H9 (cell line): Measurements from ENCODE around the gene WBP2. TPM values are rescaled to one million over a fixed set of nuclear protein-coding genes. Genes with fewer than 3 reads are reported as not detected.

ENCODE experiments used
- DNase-seq: peaks from one replicate; pipeline ENCODE4 v3.0.0-alpha.2; 2017
- H2AFZ ChIP-seq: one replicate; pipeline ENCODE4 v1.6.1; 2013; ENCODE audit warnings: mild to moderate bottlenecking, low read length, control low read depth, moderate library complexity
- H2AK5ac ChIP-seq: 2 replicates; pipeline ENCODE4 v1.6.1; 2013; ENCODE audit warnings: low read length, control low read depth, mixed read lengths; ENCODE audit not compliant: insufficient read length
- H2BK120ac ChIP-seq: one replicate; pipeline ENCODE4 v1.6.1; 2013; ENCODE audit warnings: low read depth, mild to moderate bottlenecking, low read length, control low read depth, inconsistent platforms; ENCODE audit not compliant: poor library complexity, severe bottlenecking
- H2BK12ac ChIP-seq: 2 replicates; pipeline ENCODE4 v1.6.1; 2013; ENCODE audit warnings: low read length, control low read depth, mixed read lengths, low read depth; ENCODE audit not compliant: insufficient read length
- H2BK15ac ChIP-seq: 2 replicates; pipeline ENCODE4 v1.6.1; 2013; ENCODE audit warnings: low read depth, low read length, control low read depth
- H2BK20ac ChIP-seq: one replicate; pipeline ENCODE4 v1.6.1; 2013; ENCODE audit warnings: low read depth, mild to moderate bottlenecking, low read length, control low read depth, inconsistent platforms; ENCODE audit not compliant: poor library complexity, severe bottlenecking
- H2BK5ac ChIP-seq: 2 replicates; pipeline ENCODE4 v1.6.1; 2013; ENCODE audit warnings: low read length, control low read depth, mixed read lengths; ENCODE audit not compliant: insufficient read length
- H3K14ac ChIP-seq: 2 replicates; pipeline ENCODE4 v1.6.1; 2013; ENCODE audit warnings: low read length, control low read depth; ENCODE audit not compliant: insufficient read depth
- H3K18ac ChIP-seq: 2 replicates; pipeline ENCODE4 v1.6.1; 2013; ENCODE audit warnings: low read depth, mild to moderate bottlenecking, mixed read lengths, low read length, control low read depth; ENCODE audit not compliant: insufficient read length
- H3K23ac ChIP-seq: 2 replicates; pipeline ENCODE4 v1.6.1; 2013; ENCODE audit warnings: low read length, control low read depth, mixed read lengths, low read depth; ENCODE audit not compliant: insufficient read length
- H3K23me2 ChIP-seq: 2 replicates; pipeline ENCODE4 v1.6.1; 2013; ENCODE audit warnings: low read depth, mild to moderate bottlenecking, mixed read lengths, low read length, control low read depth; ENCODE audit not compliant: insufficient read length, poor library complexity, severe bottlenecking
- H3K27ac ChIP-seq: 2 replicates; pipeline ENCODE4 v1.5.1; 2013; ENCODE audit warnings: low read length, control low read depth, mixed read lengths, low read depth; ENCODE audit not compliant: insufficient read length
- H3K27me3 ChIP-seq: 2 replicates; pipeline ENCODE4 v1.6.1; 2013; ENCODE audit warnings: low read length, control low read depth, inconsistent platforms; ENCODE audit not compliant: insufficient read depth
- H3K4ac ChIP-seq: 2 replicates; pipeline ENCODE4 v1.6.1; 2013; ENCODE audit warnings: low read depth, mild to moderate bottlenecking, control low read depth, inconsistent platforms, low read length, moderate library complexity
- H3K4me1 ChIP-seq: 2 replicates; pipeline ENCODE4 v1.6.1; 2013; ENCODE audit warnings: low read length, control low read depth, inconsistent platforms; ENCODE audit not compliant: insufficient read depth
- H3K4me2 ChIP-seq: 2 replicates; pipeline ENCODE4 v1.6.1; 2013; ENCODE audit warnings: low read length, control low read depth, mixed read lengths; ENCODE audit not compliant: insufficient read length, insufficient read depth
- H3K56ac ChIP-seq: 2 replicates; pipeline ENCODE4 v1.6.1; 2013; ENCODE audit warnings: low read depth, mild to moderate bottlenecking, mixed read lengths, low read length, control low read depth; ENCODE audit not compliant: insufficient read length
- H3K79me1 ChIP-seq: 2 replicates; pipeline ENCODE4 v1.6.1; 2013; ENCODE audit warnings: low read depth, mild to moderate bottlenecking, moderate library complexity, low read length, control low read depth, inconsistent platforms; ENCODE audit not compliant: insufficient read depth, poor library complexity, severe bottlenecking
- H3K79me2 ChIP-seq: 2 replicates; pipeline ENCODE4 v1.6.1; 2013; ENCODE audit warnings: low read length, control low read depth, inconsistent platforms; ENCODE audit not compliant: insufficient read depth
- H3K9ac ChIP-seq: 2 replicates; pipeline ENCODE4 v1.6.1; 2013; ENCODE audit warnings: low read length, control low read depth, mixed read lengths; ENCODE audit not compliant: insufficient read length; ENCODE audit errors: extremely low read depth
- H3K9me3 ChIP-seq: one replicate; pipeline ENCODE4 v1.6.1; 2013; ENCODE audit warnings: low read depth, low read length, inconsistent platforms; ENCODE audit not compliant: control insufficient read depth
- H3T11ph ChIP-seq: one replicate; pipeline ENCODE4 v1.6.1; 2013; ENCODE audit warnings: mild to moderate bottlenecking, low read length, control low read depth, inconsistent platforms
- H4K20me1 ChIP-seq: one replicate; pipeline ENCODE4 v1.6.1; 2013; ENCODE audit not compliant: control insufficient read depth, insufficient read length, insufficient read depth
- H4K5ac ChIP-seq: 2 replicates; pipeline ENCODE4 v1.6.1; 2013; ENCODE audit warnings: low read depth, mild to moderate bottlenecking, mixed read lengths, low read length, control low read depth; ENCODE audit not compliant: insufficient read length
- H4K8ac ChIP-seq: replicated peaks from 2 replicates; pipeline ENCODE4 v1.6.1; 2013; ENCODE audit warnings: low read length, control low read depth, mixed read lengths, low read depth; ENCODE audit not compliant: insufficient read length
- H4K91ac ChIP-seq: 2 replicates; pipeline ENCODE4 v1.6.1; 2013; ENCODE audit warnings: low read depth, mild to moderate bottlenecking, moderate library complexity, mixed read lengths, low read length, control low read depth; ENCODE audit not compliant: insufficient read length
- H3K27ac Mint-ChIP-seq, 3 experiments: 2 replicates in 2 of 3; 3 replicates in 1 of 3; pipeline ENCODE4 v1.8.0; 2020 to 2021; ENCODE audit warnings: mixed read lengths in 3 of 3, mild to moderate bottlenecking in 1 of 3, moderate library complexity in 1 of 3
- H3K27me3 Mint-ChIP-seq: 2 replicates; pipeline ENCODE4 v1.8.0; 2021; ENCODE audit warnings: low read depth, mild to moderate bottlenecking, moderate library complexity, mixed read lengths
- H3K36me3 Mint-ChIP-seq, 3 experiments: 2 replicates in 2 of 3; 3 replicates in 1 of 3; pipeline ENCODE4 v1.8.0; 2020 to 2021; ENCODE audit warnings: low read depth in 3 of 3, mixed read lengths in 3 of 3; ENCODE audit not compliant: insufficient read depth in 1 of 3
- H3K4me1 Mint-ChIP-seq, 2 experiments: 2 replicates each; pipeline ENCODE4 v1.8.0; 2020; ENCODE audit warnings: mixed read lengths in 2 of 2
- H3K4me3 Mint-ChIP-seq, 2 experiments: 2 replicates in 1 of 2; 3 replicates in 1 of 2; pipeline ENCODE4 v1.8.0; 2020 to 2021; ENCODE audit warnings: mild to moderate bottlenecking in 2 of 2, mixed read lengths in 2 of 2, moderate library complexity in 1 of 2
- H3K9me3 Mint-ChIP-seq, 2 experiments: 2 replicates in 1 of 2; 3 replicates in 1 of 2; pipeline ENCODE4 v1.8.0; 2020; ENCODE audit warnings: mild to moderate bottlenecking in 2 of 2, mixed read lengths in 2 of 2, moderate library complexity in 1 of 2
- CTCF ChIP-seq: fragments of 200-600 bp; sonication (generic); conservative IDR thresholded peaks from 3 replicates; pipeline ENCODE4 v1.8.0; 2021; ENCODE audit warnings: antibody characterized with exemption, mild to moderate bottlenecking
- WGBS: extraction: QIAGEN DNeasy Blood & Tissue Kit; methylation state at CpG from one replicate; pipeline ENCODE4 v1.1.7; 2013; ENCODE audit warnings: missing lambda C conversion rate, low lambda C conversion rate, mixed read lengths; ENCODE audit not compliant: insufficient read length; ENCODE audit errors: extremely low coverage; 5-methylcytosine and 5-hydroxymethylcytosine counted together
- total RNA-seq: library from RNA; stranded (reverse); gene quantifications from 2 replicates; pipeline ENCODE4 v1.2.1, GENCODE V29; 2021

WBP2 gene
- total RNA-seq, 1 experiment from 2014 or later = 63.2 TPM

GRCh38 chr17:75816693-75817092 is 38.4 kb downstream of the WBP2 start:
- no peaks in the 10 kb centered on the region for H3K27me3 Mint-ChIP-seq
- H3K4me2 ChIP-seq = no peak overlapping the region

More at GRCh38 chr17:75816693-75817092, 38.4 kb downstream of the WBP2 start:
- Histone ChIP-seq H4K20me1 (no peaks in the 10 kb centered on the region), H3K9ac (no peak overlapping the region), H3K56ac (no peak overlapping the region), H3K79me2 (no peaks in the 10 kb centered on the region), H3K79me1 (no peaks in the 10 kb centered on the region), H2BK12ac (no peak overlapping the region), H3K23me2 (no peaks in the 10 kb centered on the region), H4K8ac (no peak overlapping the region), H2BK15ac (no peak overlapping the region), H3K23ac (no peak overlapping the region), H3K27ac (no peak overlapping the region), H3K14ac (no peak overlapping the region), H3K9me3 (no peaks in the 10 kb centered on the region), H3T11ph (no peak overlapping the region), H4K5ac (no peak overlapping the region), H2AK5ac (no peak overlapping the region), H3K4ac (no peak overlapping the region), H2BK5ac (no peak overlapping the region), H2BK20ac (no peak overlapping the region), H3K18ac (no peak overlapping the region), H3K4me1 (no peaks in the 10 kb centered on the region), H2AFZ (no peak overlapping the region), H3K27me3 (no peaks in the 10 kb centered on the region), H2BK120ac (no peak overlapping the region), H4K91ac (no peak overlapping the region)
- no CpG with 5 or more reads among the region's 9 CpGs for WGBS
- Mint-ChIP-seq H3K36me3 (peaks cover 27 to 82% (median 82%) of the 10 kb centered on the region in 3 experiments), H3K4me3 (no peak overlapping the region), H3K9me3 (no peaks in the 10 kb centered on the region; a peak in 1 of 5 replicates), H3K4me1 (no peaks in the 10 kb centered on the region), H3K27ac (no peak overlapping the region)
- no peak for DNase-seq
- TF ChIP-seq CTCF = no peak
